ENCODE results near the gene PLEKHG4.

Gene PLEKHG4, protein sequence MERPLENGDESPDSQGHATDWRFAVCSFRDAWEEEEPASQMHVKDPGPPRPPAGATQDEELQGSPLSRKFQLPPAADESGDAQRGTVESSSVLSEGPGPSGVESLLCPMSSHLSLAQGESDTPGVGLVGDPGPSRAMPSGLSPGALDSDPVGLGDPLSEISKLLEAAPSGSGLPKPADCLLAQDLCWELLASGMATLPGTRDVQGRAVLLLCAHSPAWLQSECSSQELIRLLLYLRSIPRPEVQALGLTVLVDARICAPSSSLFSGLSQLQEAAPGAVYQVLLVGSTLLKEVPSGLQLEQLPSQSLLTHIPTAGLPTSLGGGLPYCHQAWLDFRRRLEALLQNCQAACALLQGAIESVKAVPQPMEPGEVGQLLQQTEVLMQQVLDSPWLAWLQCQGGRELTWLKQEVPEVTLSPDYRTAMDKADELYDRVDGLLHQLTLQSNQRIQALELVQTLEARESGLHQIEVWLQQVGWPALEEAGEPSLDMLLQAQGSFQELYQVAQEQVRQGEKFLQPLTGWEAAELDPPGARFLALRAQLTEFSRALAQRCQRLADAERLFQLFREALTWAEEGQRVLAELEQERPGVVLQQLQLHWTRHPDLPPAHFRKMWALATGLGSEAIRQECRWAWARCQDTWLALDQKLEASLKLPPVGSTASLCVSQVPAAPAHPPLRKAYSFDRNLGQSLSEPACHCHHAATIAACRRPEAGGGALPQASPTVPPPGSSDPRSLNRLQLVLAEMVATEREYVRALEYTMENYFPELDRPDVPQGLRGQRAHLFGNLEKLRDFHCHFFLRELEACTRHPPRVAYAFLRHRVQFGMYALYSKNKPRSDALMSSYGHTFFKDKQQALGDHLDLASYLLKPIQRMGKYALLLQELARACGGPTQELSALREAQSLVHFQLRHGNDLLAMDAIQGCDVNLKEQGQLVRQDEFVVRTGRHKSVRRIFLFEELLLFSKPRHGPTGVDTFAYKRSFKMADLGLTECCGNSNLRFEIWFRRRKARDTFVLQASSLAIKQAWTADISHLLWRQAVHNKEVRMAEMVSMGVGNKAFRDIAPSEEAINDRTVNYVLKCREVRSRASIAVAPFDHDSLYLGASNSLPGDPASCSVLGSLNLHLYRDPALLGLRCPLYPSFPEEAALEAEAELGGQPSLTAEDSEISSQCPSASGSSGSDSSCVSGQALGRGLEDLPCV

DNA sequence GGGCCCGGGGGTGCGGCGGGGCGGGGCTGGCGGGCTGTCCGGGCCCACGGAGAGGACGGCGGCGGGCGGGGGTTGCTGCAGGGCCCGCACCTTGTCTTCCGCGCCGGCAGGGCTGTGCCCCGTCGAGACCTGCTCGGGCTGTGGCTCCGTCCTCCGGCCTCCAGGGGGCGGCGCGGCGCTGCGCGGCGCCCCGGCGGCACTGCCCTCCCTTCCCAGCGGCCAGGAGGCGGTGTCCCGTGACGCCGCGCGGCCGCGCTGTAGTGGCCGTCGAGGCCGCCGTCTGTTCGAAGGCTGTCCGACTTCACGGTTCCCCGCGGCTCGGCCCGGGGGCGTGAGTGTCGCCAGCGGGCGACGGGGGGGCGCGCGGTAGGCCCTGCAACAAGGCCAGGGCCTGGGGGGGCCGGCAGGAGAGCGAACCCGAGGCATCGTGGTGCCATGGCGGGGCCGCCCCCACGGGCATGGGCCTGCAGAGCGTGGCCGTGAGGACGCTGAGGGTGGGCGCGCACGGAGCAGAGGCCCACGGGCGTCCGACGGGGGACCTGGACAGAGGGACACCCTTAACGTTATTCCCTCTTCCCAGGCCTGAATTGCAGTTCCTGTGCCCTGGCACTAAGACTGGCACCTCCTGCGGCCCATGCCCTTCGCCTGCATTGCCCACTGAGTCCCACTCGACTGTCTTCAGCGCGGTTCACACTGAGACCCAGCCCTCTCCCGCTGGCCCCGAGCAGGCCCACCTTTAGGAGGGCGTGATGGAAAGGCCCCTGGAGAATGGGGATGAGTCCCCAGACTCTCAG is at the start of gene PLEKHG4:
PLEKHG4 (plus strand) TSS at position 237 of the 794 bp plus-strand sequence; CDS start at position 750, 513 bp downstream.
- peak; percentile 76 for DNase-seq (ENCODE audit: low spot score)

DNA sequence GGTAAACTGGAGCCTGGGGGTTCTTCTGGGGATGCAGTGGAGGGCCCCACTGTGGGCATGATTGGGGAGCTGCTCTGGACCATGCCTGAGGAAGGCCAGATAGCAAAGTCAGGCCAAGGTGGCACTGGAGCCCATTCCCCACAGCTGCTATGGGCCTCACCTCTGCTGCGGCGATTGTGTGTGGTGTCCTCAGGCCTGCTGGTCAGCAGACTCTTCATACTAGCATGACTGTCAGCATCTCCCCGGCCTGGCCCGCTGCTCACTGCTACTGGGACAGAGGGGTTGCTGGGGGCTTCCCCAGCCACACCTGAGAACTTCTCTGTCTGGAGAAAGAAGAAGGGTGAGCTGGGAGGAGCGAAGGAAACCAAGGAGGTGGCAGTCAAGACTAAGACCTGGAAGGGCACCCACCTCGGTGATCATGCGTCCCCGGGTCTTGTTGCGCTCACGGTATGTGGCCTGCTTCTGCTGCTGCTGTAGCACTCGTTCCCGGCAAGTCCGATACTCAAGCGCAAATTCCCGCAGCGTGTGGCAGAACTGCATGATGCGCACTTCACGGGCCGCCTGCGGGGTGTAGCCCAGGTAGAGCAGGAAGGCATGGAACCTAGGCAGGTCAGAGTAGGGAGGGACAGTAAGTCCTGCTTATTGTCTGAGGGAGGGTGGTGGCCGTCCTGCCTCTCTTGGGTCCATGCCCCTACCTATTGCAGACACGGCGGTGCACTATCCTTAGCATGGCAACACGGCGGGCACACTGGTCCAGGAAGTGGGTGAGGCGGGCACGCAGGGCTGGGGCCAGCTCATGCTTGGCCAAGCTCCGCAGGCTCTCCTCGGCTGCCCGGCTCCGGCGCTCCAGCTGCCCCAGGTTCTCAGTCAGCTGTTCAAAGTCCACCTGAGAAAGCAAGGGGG is 49.2 kb upstream of the PLEKHG4 start:
- no peak for DNase-seq (ENCODE audit: low spot score)

DNA sequence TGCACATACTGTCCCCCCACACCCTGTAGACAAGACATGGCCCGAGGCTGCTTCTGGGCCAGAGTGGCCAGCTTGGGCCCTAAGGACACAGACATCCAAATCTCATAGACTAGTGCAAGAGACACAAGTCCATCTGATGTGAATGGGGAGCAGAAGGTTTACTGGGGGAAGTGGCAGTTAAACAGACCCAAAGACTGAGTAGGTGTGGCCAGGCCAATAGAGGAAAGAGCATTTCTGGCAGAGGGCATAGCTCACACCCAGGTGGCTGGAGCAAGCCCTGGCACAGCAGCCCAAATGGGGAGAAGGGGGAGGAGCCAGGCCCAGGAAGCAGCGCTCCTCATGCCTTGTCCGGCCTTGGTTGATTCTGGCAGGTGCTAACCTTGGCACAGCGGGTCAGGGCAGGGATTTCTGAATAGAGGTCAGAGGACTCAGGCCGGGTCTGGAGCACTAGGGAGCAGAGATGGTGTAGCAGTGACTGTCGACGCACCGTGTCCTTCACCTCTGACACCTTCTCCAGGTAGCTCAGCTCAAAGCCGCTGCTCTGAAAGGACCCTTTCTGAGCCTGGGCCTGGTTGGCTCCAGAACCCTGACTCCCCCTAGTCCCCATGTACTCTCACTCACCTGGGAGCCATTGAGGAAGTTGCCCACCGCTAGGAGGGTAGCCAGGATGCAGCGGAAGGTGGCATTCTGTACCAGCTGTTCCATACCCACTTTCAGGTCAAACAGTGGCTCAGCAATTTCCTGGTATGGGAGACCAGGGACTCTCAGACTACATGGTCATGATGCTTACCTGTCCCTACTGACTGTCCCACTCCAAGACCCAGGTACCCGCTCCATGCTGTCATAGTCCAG is 48.3 kb upstream of the PLEKHG4 start:
- DNase-seq (ENCODE audit: low spot score): no peak

DNA sequence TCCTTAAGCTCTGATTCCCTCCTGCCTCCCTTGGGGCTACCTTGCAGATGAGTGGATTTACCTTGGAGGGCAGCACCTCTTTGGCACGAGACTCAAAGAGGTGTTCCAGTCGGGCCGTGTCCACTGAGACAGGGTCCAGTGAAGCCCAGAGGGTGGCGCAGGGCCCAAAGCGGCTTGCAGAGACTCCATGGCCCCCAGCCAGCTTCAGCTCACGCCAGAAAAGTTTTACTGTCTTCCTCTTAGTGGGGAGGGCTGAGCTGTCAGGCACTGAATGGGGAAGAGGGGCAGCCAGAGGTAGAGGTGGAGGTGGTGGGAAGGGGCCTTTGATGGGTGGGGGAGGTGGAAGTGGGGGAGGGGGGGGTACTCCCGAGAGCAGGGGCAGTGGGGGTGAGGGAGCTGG is 45.7 kb upstream of the PLEKHG4 start:
- DNase-seq (ENCODE audit: low spot score): no peak

DNA sequence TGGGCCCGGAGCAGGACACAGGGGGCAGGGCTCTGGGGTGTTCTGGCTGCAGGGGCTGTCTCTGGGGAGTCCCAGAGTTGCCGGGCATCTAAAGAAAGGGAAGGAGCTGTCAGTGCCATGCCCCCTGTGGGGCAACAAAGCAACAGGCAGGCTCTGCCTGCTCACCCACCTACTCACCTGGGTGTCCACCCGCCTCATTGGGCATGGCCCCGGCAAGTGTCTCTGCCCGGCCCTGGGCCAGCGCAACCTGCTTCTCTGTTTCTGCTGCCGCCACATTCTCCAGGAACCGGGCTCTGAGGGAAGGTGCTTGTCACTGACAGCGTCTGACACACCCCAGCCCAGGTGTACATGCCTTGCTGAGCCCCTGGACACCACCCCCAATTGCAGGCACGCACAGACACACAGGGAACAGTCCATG is 45.1 kb upstream of the PLEKHG4 start:
- DNase-seq (ENCODE audit: low spot score): no peak

DNA sequence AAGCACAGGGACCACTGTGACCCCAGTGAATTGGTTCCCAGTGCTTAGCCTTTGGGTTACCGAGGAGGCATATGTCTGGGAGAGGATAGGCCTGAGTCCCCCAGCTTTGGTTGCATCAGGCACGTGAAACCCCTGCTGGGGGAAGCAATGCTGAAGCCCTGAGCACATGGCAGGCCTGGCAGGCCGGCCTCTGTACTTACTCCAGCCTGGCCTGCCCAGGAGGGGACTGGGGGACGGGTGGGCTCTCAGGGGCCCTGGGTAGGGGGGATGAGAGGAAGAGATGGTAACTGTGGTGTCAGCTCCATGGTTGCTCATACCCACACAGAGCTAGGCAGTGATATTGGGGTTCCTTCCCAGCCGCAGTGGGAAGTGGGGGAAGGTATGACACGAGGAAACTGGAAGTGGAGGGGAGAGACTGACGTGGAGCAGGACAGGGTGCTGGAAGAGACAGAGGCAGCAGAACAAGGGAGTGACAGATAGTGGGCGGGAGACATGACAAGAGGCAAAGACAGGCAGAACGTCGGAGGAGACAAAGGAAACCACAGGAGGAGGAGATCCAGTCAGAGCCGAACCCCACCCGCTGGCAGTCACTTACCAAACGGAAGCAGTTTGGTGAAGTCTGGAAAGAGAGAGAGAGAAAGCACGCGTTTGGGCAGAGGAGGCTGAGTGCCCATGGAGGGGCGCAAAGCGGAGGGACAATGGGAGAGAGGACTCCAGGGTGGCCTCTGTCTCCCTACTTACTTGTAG is 43.3 kb upstream of the PLEKHG4 start:
- no peak for DNase-seq (ENCODE audit: low spot score)

DNA sequence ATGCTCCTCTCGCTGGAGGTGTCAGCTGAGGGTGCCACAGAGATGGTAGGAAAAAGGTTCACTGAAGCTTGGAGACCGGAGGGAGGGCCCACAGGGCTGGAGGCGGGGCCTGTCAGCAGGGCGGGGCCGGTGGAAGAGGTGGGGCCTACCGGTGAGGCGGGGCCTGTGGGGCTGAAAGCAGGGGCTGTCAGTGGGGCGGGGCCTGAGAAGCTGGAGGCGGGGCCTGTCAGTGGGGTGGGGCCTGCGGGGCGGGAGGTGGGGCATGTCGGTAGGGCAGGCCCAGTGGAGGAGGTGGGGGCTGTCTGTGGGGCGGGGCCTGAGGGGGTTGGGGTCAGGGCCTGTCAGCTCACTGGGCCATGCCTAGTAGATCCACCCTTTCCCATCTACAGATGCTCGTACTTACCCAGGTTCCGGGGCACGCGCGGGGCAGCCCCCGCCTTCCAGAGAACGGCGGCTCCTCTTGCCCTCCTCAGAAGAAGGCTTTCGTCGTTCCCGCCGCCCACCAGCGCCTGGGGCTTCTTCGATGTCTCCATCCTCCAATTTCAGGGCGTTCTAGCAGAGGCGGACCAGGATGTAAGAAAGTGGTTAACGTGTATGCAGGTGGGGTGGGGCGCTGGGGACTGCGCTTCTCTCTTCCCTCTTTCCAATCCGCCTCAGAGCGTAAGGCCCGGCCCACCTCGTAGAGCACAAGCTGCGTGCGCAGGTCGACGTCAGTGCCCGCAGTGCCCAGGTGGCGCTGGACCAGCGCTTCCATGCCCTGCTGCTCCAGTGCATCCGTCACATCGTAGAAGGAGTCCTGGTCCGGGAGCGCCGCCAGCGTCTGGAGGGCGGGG is 42.6 kb upstream of the PLEKHG4 start:
- DNase-seq (ENCODE audit: low spot score): peak; percentile 35

DNA sequence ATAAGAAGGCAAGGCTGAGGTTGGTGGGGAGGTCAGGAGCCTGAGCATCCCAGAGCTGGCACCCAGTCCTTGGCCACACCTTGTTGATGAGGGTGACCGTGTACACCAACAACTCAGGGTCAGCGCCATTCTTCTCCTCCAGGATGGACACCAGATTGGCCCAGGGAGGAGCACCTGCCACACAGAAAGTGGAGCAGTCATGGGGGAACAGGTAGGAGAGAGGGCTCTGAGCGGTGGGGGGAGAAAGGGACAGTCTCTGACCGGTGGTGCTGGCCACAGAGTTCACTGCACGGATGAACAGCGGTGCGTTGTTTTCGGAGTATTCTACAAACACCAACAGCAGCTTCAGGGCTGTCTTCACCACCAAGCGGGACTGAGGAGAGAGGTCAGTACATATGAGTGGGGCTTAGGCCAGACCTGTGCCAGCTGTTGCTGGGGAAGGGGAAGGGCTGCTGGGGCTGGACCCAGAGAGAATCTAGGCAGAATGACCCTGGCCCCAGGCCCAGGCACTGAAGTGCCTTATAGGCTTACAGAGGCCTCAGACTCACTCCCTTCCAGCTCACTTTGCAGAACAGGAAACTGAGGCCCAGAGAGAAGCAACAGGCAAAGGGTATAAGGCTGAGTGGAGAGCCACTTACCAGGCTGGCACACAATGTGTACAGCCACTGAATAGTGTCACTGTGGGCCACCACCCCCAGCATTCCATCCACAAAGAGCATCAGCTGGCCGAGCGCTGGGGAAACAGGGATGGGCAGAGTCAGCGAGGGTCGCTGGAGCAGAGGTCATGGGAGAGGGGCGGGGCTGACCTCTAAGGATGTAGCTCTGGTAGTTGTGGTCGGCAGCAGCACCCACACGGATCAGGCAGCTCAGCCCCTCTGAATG is 41.7 kb upstream of the PLEKHG4 start:
- no peak for DNase-seq (ENCODE audit: low spot score)

DNA sequence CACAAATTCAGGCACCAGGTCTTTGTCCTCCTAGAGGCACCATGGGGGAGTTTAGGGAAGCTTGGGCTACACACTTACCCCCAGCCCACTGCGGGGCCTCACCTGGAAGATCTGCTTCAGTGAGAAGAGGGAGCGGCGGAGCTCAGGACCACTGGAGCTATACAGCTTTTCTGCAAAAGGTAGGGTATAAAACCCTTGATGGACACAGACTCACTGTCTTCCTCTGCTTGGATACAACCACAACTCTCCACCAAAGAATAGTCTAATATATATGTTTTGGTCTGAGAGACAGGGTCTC is 41.1 kb upstream of the PLEKHG4 start:
- no peak for DNase-seq (ENCODE audit: low spot score)

DNA sequence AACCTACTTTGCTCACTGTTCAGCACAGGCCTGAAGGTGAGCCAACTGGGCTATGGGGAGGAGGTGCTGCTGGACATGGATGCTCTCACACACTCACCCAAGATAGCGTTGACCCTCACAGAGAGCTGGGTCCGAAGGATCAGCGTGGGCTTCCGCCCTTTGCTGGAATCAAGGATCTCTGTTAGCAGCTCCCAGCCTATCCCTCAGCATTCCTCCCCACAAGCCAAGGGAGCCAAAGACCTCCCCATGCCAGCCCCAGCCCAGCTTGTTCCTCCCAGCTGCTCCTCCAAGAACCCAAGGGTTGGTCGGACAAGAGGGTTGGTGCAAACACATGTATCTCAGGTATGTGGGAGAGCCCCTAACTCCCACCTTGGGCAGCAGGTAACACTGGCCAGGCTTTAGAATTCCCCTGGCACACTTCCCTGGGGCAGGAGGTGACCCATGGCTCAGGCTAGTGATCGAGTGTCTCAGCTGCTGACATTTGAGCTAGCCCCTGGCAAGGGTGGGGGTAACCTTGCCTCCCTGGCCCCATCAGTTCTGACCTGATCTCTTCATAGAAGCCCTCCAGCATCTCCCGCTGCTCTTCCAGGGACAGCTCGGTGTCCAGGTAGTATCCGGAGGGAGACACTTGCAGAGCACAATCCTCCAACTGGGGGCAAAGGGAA is 40.4 kb upstream of the PLEKHG4 start:
- DNase-seq (ENCODE audit: low spot score): no peak

DNA sequence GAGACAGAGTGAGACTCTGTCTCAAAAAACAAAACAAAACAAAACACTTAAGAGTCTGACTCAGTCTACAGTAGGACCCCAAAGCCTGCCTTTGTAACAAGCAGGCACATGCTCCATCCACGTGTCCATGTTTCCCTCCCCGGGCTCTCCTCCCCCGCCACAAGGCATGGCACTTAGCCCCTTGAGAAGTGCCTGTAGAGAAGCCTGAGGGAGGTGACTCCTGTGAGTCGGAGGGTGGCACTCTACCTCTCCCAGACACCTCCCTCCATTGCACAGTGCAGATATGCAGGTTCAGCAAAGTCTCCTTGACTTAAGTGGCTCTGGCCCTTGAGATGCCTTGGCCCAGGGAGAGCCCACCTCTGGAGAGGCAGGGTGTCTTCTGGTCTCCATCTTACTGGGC is 38.8 kb upstream of the PLEKHG4 start:
- no peak for DNase-seq (ENCODE audit: low spot score)

DNA sequence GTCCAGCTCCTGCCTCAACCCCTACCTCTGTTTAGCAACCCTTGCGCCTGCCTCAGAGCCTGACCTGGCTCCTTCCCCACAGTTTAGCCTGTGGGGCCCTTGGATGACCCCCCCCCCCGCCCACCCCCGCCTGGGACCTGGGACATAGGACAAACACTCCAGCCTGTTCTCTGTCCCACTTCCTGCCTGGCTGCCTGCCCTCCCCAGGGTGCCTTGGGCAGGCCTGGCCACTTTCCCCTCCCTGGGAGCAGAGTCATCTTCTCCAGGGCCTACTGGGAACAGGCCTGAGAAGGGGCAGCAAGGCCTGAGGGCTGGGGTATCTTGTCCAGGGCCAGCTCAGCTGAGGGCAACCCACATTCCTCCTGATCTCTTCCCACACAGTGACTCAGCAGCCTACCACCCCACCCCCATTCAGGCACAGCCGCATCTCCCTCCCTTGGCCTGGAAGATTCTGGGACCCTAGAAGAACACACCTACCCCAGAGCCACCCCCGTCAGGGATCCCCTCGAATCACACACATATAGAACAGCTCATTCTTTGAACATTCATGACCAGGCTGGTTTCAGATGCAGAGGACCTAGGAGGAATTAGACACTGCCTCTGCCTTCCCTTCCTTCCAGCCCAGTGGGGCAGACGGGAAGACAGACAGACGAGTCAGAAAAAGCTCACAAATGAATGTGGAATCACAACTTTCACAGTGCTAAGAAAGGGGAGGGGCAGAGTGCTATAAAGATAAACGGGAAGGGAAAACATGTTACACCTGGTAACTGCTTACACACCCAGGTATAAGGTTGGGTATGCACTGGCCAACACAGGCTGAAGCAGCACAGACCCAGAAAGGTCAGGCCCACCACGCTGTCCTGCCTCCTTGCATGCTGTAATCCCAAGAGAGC is 38.1 kb upstream of the PLEKHG4 start:
- peak; percentile 42 for DNase-seq (ENCODE audit: low spot score)

DNA sequence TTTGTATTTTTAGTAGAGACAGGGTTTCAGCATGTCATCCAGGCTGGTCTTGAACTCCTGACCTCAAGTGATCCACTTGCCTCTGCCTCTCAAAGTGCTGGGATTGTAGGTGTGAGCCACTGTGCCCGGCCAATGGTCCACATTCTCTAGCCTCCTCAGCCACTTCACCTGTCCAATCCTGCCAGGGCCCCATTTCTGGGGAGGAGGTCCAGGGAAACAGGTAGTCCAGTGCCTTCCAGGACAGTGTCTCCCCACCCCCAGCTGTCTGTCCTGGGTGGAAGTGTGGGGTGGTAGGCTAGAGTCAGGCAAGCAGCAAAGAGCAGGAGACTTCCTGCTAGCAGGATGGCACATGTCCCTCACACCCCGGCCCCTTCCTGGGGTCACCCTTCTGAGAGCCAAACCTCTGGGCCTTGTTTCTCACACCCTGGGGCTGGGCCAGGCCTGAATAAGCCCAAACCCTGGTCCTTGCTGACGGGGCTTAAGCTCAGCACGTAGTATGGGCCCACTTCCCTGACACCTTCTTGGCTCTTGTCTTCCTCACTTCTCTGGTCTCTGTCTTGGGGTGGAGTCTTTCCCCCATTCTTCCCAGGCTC is 37.1 kb upstream of the PLEKHG4 start:
- no peak for DNase-seq (ENCODE audit: low spot score)

DNA sequence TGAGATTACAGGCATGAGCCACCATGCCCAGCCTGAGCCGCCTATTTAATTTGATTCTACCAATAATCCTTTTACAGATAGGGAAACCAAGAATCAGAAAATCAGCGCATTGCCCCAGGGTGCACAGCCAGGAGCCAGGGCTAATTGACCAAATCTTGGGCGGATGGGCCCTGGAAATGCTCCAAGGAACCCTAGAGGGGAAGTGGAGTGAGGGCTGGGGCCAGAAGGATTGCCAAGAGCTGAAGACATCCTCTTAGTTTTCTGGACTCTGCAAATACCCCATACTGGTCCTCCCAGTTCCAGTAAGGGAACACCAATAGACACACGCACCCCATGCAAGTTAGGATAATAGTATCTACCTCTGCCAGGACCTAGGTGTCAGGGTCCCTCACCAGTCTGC is 35.9 kb upstream of the PLEKHG4 start:
- no peak for DNase-seq (ENCODE audit: low spot score)

All from SW480 (cell line).